K562 treated with DMSO at 1 percent for 4 hours (cell line): ENCODE results near the gene TAF7. TPM values are rescaled to one million over a fixed set of nuclear protein-coding genes. Genes with fewer than 3 reads are reported as not detected.

Experiments used
- total RNA-seq: library from RNA; unstranded; fragments of 300-600 nt; gene quantifications from 2 replicates; pipeline ENCODE4 v1.2.3, GENCODE V29; 2022; ENCODE audit not compliant: insufficient read depth

Gene TAF7
- total RNA-seq: 87.4 and 92.8 TPM in 2 replicates

DNA sequence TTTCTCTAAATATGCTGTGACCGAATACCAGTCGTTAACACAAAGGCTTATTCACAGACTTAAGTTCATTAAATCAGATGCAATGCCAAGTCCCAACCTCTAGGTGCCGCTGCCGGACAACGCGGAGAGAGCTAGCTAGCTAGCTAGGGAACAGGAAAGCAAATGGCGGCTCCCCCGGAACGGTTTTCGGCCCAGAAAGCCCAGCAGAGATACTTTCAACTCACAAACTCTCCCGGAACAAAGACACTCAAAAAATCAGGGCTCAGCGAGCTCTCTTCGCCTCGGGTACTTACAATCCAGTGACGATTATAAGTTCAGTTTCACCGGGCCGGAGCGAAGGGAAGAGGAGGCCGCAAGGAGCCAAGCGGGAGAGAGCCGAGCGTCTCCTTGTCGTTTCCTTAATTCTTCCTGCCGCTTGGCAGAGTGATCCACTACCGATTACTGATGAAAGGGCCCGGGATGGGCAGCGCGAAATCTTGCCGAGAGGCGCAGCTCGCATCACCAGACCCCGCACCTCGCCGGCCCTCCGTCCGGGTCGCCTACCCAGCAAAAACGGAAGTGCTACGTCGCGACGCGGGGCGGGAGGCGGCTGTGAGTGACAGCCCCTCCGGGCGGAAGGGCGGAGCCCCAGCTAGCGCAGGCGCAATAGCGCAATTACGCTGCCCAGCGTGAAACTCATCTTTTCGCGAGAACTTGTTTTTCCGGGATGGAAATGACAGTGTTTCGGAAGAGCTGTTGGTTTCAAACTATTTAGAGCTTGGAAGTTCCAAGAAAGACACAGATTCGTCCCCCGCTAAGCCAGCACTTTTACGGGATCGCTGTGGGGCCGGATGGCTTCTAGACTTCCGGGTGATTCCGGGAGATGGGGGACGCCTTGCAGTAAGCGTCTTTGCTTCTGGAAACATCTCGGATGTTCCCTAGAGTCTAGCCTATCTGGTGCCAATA, at the start of gene TAF7:
Gene TAF7, minus strand, starts transcription at position 560 of the 945 bp plus-strand sequence. CDS start 740 bp downstream, outside the sequence.

GRCh38 chr5:141363952-141364660, 43.5 kb upstream of the TAF7 start, which contains the start of gene PCDHGA5:
Gene PCDHGA5, plus strand, starts transcription at chr5:141364162. Its CDS starts 169 bp downstream, at chr5:141364331.

DNA sequence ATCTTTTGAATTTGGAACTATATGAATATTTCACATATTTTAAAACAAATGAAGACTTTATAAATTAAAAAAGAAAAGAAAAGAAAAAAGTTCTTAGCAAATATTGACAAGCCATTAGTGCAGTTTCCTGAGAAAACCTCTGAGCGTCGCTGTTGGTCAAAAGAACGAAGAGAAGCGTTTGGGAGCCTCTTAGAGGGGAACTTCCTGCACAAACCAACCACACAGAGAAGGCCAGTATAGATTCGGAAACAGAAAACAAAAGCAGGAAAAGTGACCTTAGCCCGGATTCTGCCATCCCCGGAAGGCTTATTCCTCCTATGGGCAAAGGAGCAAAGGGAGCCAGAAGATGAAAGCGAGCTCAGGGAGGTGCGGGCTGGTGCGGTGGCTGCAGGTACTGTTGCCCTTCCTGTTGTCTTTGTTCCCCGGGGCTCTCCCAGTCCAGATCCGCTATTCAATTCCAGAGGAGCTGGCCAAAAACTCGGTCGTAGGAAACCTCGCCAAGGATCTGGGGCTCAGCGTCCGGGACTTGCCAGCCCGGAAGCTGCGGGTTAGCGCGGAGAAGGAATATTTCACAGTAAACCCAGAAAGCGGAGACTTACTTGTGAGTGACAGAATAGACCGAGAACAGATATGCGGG, 39.3 kb upstream of the TAF7 start, which contains the start of gene PCDHGB2:
Gene PCDHGB2, plus strand, starts transcription at position 205 of the 637 bp plus-strand sequence. Its CDS starts 142 bp downstream, at position 347.

GRCh38 chr5:141354900-141355469, 34.4 kb upstream of the TAF7 start, which contains the start of gene PCDHGA4:
Gene PCDHGA4, plus strand, starts transcription at chr5:141355021. Its CDS starts 87 bp downstream, at chr5:141355108.

GRCh38 chr5:141349917-141350619, 29.5 kb upstream of the TAF7 start, which contains the start of gene PCDHGB1:
Gene PCDHGB1, plus strand, starts transcription at chr5:141350099. Its CDS starts 162 bp downstream, at chr5:141350261.

DNA sequence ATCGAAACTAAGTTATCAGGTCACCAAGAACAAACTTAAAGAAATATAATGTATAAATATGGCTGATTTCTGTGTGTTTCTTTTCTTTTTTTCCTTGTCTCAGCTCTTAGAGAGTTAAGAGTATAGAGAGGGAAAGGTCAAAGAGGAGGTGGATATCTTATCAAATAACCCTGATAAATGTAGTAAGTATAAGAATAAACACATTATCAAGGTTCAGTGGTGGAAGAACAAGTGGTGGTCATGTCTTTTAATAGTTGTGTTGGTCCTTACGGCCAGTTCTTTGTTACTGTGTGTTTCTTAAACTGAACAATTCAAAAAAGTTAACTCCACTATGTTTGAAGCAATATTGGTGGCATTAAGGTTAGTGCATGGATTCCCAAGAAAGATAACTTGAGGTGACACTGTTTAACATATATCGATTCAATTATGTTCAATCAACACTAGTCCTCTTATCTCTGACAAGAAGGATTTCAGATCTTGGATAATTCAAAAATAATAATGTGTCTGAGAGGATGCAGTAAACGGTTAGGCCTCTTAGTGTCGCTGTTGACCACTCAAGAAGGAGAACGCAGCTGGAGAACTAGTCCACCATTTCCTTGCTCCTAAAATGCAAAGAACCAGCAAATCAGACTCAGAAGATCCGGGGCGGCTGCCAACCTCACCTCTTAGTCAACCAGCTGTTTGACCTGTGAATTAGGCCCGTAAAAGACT, 22.8 kb upstream of the TAF7 start, which contains the start of gene PCDHGA3:
Gene PCDHGA3, plus strand, starts transcription at position 588 of the 711 bp plus-strand sequence. CDS start 205 bp downstream, outside the sequence.

DNA sequence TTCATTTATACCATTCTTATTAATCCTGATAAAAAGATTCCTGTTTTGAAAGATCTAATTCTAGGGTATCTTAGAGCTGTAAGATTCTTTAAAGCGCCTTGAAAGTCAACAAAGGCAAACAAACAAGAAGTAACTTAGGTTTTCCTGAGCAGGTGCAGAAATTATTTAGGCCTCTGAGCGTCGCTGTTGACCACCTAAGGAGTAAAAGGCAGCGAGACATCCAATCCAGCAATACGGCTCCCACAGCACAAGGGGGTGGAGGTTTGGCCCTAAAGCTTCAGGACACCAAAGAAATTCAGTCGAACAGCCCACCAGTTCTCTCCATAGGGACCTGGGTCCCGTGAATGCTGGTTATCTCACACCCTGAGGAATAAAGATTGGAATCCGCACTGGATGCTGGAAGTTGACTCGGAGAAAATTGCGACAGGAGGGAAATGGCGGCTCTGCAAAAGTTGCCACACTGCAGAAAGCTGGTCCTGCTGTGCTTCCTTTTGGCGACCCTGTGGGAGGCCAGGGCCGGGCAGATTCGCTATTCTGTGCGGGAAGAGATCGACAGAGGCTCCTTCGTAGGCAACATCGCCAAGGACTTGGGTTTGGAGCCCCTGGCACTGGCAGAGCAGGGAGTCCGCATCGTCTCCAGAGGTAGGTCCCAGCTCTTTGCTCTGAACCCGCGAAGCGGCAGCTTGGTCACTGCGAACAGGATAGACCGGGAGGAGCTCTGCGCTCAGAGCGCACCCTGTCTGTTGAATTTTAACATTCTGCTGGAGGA, 18.1 kb upstream of the TAF7 start, which contains the start of gene PCDHGA2:
Gene PCDHGA2, plus strand, starts transcription at position 223 of the 769 bp plus-strand sequence.

DNA sequence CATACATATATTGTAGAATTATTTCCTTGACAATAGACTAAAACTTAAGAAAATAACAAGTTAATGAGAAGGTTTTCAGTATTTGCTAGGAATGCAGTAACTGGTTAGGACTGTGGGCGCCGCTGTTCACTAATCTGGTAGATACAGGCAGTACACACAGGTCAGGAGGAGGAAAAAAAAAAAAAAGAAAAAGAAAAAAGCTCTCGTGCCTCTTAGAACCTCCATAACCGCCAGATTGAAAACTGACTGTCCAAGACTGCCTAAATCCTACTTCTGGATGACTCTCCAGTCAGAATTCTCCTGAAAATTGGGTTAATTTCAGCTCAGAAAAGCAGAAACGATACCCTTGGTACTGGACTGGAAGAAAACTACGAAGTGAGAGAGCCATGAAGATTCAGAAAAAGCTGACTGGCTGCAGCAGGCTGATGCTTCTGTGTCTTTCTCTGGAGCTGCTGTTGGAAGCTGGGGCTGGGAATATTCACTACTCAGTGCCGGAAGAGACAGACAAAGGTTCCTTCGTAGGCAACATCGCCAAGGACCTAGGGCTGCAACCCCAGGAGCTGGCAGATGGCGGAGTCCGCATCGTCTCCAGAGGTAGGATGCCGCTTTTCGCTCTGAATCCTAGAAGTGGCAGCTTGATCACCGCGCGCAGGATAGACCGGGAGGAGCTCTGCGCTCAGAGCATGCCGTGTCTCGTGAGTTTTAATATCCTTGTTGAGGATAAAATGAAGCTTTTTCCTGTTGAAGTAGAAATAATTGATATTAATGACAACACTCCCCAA, 9.9 kb upstream of the TAF7 start, which contains the start of gene PCDHGA1:
Gene PCDHGA1, plus strand, starts transcription at position 216 of the 782 bp plus-strand sequence.

GRCh38 chr5:141303756-141304155, 16.8 kb downstream of the TAF7 start, which contains the start of gene SLC25A2:
Gene SLC25A2, minus strand, starts transcription at chr5:141304049. Its CDS starts 184 bp downstream, at chr5:141303865.

Other genes with a start within 250 kb of the TAF7 start
- not detected in 2 replicates for gene PCDHB2, start 226.2 kb downstream of the TAF7 start, total RNA-seq
- gene PCDHB3, start 220.3 kb downstream of the TAF7 start, total RNA-seq: not detected in 2 replicates
- gene PCDHB4, start 199.0 kb downstream of the TAF7 start, total RNA-seq: not detected in 2 replicates
- not detected in 2 replicates for gene PCDHB5, start 185.6 kb downstream of the TAF7 start, total RNA-seq
- gene PCDHB6, start 170.7 kb downstream of the TAF7 start, total RNA-seq: not detected in 2 replicates
- gene PCDHB7, start 148.1 kb downstream of the TAF7 start, total RNA-seq: not detected in 2 replicates
- gene PCDHB8, start 143.0 kb downstream of the TAF7 start, total RNA-seq: not detected in 2 replicates
- not detected in 2 replicates for gene PCDHB16, start 138.4 kb downstream of the TAF7 start, total RNA-seq
- gene PCDHB9, start 133.6 kb downstream of the TAF7 start, total RNA-seq: not detected in 2 replicates
- not detected in 2 replicates for gene PCDHB10, start 128.4 kb downstream of the TAF7 start, total RNA-seq
- not detected in 2 replicates for gene PCDHB11, start 121.2 kb downstream of the TAF7 start, total RNA-seq
- not detected in 2 replicates for gene PCDHB12, start 112.1 kb downstream of the TAF7 start, total RNA-seq
- not detected in 2 replicates for gene PCDHB13, start 106.9 kb downstream of the TAF7 start, total RNA-seq
- gene PCDHB14, start 97.4 kb downstream of the TAF7 start, total RNA-seq: not detected in 2 replicates
- gene PCDHB15, start 75.4 kb downstream of the TAF7 start, total RNA-seq: not detected in 2 replicates
- not detected in 2 replicates for gene SLC25A2, start 16.7 kb downstream of the TAF7 start, total RNA-seq
- gene PCDHGA1, start 9.7 kb upstream of the TAF7 start, total RNA-seq: 0.37 TPM in 1 of 2 replicates, not detected in the other
- 0.12 TPM in 1 of 2 replicates, not detected in the other for gene PCDHGA2, start 18.0 kb upstream of the TAF7 start, total RNA-seq
- gene PCDHGA3, start 23.0 kb upstream of the TAF7 start, total RNA-seq: 0.46 TPM in 1 of 2 replicates, not detected in the other
- gene PCDHGB1, start 29.3 kb upstream of the TAF7 start, total RNA-seq: not detected in 2 replicates
- 0.42 and 0.76 TPM in 2 replicates for gene PCDHGA4, start 34.2 kb upstream of the TAF7 start, total RNA-seq
- 0.48 and 0.70 TPM in 2 replicates for gene PCDHGB2, start 39.2 kb upstream of the TAF7 start, total RNA-seq
- 0.16 TPM in 1 of 2 replicates, not detected in the other for gene PCDHGA5, start 43.4 kb upstream of the TAF7 start, total RNA-seq
- gene PCDHGB3, start 49.5 kb upstream of the TAF7 start, total RNA-seq: 0.51 and 0.74 TPM in 2 replicates
- gene PCDHGA6, start 53.1 kb upstream of the TAF7 start, total RNA-seq: 0.27 and 0.35 TPM in 2 replicates
- not detected in 2 replicates for gene PCDHGA7, start 62.0 kb upstream of the TAF7 start, total RNA-seq
- 0.21 TPM in 1 of 2 replicates, not detected in the other for gene PCDHGB4, start 66.9 kb upstream of the TAF7 start, total RNA-seq
- 0.24 TPM in 1 of 2 replicates, not detected in the other for gene PCDHGA8, start 71.8 kb upstream of the TAF7 start, total RNA-seq
- gene PCDHGB5, start 77.2 kb upstream of the TAF7 start, total RNA-seq: not detected in 2 replicates
- gene PCDHGA9, start 82.0 kb upstream of the TAF7 start, total RNA-seq: not detected in 2 replicates
- gene PCDHGB6, start 87.2 kb upstream of the TAF7 start, total RNA-seq: not detected in 2 replicates
- gene PCDHGA10, start 92.2 kb upstream of the TAF7 start, total RNA-seq: not detected in 2 replicates
- not detected in 2 replicates for gene PCDHGB7, start 96.9 kb upstream of the TAF7 start, total RNA-seq
- gene PCDHGA11, start 100.3 kb upstream of the TAF7 start, total RNA-seq: not detected in 2 replicates
- not detected in 2 replicates for gene PCDHGA12, start 109.7 kb upstream of the TAF7 start, total RNA-seq
- gene PCDHGC3, start 155.2 kb upstream of the TAF7 start, total RNA-seq: not detected in 2 replicates
- not detected in 2 replicates for gene PCDHGC4, start 164.2 kb upstream of the TAF7 start, total RNA-seq
- gene PCDHGC5, start 168.3 kb upstream of the TAF7 start, total RNA-seq: not detected in 2 replicates